HG02870 (cell line): ENCODE data around the gene HOXC9.

ENCODE experiments used
- ATAC-seq: cut with Tn5 transposase; IDR thresholded peaks from one replicate; pipeline ENCODE4 v1.9.1; 2021; ENCODE audit warnings: mild to moderate bottlenecking, moderate library complexity; ENCODE audit not compliant: unreplicated experiment

The HOXC9 gene

DNA sequence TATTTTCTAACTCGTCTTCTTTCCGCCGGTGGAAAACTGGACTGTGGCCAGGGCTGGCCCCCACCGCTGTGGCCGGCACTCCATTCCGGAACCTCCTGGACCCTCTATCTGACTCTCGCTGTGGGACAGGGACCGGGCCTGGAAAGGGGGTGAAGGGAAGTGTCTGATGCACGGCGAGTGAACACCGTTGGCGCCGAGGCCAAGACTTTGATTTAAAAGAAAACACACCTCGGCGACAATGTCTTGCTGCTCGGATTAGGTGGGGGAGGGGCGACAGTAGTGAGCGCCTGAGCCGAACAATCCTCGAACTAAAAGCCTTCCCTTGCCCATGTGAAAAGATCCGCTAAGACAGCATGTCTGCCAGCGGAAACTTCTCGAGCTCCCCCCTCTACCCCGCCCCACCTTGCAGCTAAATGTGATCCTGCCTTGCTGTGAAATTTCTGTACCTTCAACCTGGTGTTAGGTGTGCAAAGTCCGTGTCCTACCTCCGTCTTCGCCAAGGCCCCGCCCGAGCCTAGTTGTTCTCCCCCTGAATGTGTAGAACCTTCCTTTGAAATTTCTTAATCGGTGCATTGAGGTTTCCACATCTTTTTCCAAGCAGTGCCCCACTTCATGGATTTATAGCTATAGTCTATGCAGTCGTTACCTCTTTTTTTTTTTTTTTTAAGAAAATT is 24.3 kb upstream of the HOXC9 start:
- no peak for ATAC-seq

DNA sequence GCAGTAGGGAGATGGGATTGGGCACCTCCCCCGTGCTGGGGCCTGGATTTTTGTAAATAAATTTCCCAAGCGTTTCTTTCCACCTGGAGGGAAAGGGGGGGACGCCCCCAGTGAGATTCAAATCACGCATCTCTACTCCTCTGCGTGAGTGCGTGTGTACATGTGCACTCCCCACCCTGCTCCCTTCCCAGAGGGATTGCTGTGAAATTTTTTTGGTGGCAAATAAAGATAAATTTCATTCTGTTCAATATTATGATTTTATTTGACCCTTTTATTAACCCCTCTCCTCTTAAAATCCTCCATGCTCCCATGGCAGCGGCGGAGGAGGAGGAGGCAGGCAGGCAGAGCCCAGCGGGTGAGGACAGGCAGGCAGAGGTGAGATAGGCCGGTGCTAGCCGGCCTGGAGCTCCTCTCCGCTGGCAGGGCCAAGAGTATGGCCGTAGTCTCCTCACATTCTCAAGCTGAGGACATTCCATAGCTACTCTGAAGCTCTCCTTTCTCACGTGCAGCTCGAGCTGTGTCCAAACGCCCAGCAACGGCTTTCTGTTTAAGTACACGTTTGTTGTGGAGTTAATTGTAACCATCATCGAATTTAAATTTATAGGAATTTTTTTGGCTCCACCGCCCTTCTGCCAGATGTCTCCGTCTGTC is 23.7 kb upstream of the HOXC9 start:
- no peak for ATAC-seq

DNA sequence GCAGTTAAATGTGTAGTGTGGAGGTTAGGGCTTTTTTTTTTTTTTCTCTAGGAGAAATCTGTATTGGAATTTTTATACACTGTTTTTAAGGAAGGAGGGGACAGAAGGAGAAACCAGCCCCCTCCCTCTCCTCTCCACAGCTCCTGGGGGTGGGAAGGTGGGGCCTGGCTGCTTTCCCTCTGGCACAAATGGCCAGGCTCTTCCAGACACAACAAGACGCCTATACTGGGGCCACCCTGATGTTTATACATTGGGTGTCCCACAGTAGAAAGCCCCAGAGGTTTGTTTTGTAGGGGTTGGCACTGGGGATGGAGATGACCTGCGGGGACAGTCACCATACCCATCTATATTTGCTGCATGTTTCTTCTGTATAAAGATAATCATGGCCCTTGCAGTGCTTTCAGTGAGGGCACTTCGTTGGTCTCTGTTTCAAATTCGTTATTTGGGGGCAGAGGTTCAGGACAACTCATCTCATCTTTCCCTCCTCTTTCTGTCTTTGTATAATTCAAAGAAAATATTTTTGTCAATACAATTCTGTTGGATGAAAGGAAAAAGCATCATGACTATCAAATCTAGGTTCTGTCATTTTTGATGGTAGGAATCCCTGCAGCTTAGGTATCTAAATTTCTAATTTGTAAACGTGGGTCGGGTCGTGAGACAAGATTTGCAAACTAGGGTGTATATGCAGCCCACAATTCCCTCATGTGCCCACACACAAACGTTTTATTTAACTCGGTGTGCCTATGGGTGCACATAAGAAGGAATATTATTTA is 23.0 kb upstream of the HOXC9 start:
- no peak for ATAC-seq

DNA sequence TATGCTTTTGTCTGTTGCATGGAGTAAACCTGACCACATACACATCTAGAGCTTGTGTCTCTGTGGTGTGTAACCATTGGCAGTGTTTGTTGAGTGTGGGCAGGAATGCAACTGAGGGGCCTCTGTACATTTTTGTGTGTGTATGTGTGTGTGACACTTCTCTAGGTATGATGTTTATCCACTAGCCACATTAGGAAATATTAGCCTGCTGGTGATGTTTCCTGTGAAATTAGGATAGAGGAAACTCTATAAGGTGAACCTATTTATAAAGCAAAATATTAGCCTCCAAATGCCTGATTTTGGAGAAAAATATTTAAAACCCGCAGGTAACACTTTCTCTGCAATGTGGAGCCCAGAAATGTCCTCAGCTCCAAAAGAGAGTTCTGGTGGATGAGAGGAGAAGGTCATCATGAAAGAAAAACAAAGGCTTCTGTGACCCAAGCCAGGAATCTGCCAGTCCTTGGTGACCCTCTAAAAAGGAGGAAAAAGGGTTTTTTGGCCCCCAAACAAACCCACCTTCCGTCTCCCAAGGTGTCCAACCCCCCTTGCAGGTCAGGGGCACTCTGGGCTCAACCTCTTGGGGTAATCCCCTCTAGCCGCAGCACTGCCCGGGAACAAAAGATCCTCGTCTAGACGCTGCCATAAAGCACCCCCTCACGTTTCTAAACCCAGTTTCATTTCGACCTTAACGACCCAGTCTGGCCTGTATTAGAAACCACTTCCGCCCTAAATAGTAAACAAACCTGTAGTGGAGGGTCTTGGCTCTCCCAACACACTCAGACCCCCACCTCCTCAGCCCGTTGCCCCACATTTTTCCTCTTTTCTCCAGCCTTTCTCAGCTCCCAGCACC is 22.1 kb upstream of the HOXC9 start:
- no peak for ATAC-seq

DNA sequence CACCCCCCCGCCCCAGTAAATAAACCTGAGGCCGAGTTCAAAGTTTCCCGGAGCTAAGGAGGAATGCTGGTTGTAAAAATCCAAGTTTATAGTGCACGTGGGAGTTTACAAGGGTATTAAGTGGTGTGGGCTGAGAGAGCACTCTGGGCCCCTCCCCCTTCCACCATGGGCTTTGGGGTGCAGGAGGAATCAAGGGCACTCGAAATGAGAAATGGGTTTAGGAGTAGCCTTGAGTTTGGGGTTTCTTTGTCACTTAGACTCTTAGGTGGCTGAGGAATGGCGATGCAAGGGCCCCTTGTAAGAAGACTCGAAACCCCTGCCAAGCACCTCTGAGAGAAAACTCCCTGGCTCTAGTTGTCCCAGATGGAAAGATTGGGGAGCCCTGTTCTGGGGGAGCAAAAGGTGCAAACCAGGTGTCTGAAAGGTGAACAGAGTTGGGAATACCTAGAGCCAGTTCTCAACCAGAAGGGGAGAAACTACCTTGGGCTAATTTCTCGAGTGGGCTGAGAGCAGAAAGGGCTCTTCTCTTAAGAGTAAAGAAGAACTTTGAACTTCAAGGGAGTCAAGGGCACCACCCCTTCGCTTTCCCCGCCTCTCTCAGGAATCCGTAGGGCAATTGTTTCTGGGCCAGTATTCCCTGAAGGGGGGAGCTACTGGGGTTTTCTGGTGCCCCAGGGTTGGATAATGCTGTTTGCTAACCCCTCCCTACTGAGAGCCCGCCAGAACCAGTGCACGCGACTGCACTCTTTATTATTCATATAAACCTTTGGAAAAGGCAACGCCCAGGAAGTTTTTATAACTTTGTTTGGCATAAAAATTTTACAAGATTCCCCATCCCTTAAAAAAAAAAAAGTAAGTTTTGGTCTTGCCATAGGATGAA is 21.2 kb upstream of the HOXC9 start:
- no peak for ATAC-seq

DNA sequence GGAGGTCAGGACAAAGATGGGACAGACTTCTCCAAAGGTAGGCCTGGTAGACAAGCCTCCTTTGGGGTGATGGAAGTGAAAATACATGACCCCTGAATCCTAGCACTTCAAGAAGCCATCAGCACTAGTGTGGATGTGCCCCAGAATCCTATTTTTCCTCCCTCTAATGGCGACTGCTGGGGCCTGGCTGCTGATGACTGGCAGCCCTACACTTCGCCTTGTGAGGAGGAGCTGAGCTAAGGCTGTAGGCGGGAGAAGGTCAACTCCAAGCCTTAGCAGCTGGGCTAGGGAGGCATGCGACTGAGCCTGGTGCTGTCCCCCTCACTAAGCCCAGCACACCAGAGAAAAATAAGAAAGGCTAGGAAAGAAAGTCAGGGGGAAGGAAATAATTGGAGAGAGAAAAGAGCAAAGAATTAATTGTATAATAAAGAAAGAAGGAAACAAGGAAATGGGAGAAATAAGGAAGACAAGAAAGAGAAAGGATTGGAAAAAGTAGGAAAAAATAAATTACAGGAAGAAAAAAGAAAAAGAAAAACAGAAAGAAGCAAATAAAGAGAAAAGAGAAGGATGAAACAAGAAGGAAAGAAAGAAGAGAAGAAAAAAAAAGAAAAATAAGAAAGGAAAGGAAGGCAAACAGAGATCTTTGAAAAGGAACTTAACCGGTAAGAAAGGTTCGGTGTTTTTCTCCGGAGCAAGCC is 19.7 kb upstream of the HOXC9 start:
- ATAC-seq = no peak

DNA sequence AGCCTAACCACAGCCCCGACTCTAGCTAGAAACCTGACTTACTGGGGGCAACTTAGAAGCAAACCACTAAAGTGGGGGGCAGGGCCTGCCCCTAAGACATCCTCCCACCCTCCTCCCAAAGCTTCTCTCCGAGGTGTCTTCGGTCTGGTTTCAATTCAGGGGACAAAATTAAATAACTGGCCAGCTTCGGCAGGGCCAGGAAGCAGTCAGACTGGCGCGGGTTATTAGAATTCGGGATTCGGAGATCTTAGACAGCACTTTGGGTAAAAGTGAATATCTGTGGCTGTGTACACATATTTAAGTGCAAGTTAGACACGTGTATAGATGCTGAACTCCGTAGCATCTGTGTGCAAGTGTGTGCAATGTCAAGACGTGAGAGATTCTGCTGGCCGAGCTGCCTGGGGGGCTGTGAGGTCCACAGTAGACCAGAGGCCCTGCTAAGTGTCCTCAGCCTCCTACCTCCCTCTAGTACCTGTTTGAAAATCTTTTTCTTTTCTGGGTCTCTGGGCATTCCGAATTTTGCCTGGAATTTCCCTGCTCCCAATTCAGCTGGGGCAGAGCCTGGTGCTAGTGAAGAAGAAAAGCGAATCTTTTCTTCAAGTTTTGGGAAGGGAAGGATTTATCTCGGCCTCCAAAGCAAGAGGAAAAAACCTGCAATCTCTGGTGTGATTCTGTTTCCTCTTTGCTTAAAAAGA is 19.0 kb upstream of the HOXC9 start:
- ATAC-seq = no peak

DNA sequence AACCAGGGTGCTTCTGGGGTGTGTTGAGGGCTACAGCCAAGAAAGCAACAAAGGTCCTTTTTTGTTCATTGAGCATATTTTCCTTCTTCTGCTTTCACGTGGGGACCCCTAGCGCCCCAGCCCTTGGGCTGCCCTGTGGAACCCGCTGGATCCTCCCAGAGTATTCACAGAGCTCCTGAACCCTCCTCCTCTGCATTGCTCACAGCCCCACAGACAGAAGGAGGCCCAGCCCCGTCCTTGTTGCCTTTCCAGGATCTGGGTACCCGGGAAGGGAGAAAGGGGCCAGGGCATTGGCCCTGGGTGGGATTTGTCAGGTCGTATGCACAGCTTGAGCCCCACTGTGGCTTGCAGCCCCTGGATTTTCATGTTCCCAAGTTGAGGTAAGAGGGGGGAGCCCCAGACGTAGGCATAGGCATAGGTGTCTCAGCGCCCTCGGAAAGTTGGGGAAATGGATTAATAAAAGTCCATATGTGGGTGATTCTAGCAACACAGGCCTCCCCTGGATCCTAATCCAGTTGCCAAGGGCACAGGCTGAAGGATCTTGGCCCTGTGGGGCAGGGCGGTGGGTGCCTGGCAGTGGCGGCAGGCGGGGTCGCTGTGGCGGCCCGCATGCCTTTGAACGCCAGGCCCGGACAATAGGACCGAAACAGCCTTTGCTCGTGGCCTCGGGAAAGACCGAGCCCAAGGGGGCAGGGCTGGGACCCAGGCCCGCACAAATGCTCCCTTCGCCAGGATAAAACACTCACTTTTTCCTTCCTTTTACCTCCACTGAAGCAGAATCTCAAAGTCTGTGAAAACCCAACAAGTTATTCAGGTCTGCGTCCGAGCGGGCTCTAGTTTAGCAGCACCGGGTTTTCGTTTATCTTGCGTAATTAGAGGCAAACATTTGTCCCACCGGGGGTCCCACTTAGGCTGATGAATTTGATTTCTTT is 18.1 kb upstream of the HOXC9 start:
- no peak for ATAC-seq

DNA sequence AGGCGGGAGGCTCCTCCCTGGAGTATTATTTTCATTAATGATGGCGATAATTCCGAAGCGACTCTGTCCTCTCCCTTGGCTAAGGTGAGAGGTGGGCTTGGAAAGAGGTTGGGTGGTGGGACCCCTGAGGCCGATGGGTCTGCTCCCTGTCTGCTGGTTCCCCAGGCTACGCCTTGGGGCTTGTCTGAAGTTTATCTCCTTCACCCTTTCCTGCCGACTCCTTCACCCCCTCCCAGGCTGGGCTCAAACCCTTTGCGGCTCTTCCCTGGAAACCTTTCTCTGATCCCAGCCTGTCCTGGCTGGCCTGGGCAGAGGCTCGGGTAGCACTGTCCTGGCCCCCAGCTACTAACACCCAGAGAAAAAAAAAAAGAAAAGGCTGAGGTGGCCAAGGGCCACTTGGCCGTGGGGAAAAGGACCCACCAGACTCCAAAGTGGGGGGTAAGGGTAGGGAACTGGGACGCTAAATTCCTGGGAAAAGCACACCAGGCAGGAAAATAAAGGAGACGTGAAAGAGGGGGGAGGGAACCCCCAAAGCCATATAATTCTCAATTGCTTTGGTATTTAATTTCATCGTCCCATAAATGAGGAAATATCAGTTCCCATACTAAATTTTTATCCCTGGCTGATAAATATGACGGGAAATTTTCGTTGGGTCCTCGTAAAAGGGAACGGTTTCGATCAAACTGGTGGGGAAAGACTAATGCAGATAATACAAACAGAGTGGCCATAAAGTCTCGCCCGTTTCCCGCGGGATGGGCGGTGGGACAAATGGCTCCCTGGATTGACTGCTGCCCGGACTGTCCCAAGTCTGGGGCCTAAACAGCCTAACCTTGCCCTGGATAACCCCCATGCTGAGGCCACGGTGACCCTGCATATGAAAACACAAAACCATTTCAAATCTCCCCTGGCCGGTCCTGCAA is 17.1 kb upstream of the HOXC9 start:
- ATAC-seq = no peak

DNA sequence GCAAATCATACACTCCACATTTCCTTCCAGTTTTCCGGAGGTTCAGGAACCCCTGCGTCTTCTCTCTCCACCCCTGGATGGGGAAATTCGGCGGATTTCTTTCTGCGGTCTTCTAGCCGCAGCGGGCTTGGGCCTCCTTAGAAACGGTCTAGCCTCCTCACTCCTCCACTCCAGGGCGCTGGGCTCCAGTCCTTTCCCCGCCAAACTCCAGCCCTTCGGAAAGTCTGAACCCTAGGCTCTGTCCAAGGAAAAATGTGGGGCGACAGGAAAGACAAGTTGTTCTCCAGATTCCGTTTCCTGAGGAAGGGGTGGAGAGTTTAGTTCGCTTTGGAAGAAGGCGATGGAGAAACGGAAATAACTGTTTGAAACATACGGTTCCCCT is 16.4 kb upstream of the HOXC9 start:
- ATAC-seq = no peak

DNA sequence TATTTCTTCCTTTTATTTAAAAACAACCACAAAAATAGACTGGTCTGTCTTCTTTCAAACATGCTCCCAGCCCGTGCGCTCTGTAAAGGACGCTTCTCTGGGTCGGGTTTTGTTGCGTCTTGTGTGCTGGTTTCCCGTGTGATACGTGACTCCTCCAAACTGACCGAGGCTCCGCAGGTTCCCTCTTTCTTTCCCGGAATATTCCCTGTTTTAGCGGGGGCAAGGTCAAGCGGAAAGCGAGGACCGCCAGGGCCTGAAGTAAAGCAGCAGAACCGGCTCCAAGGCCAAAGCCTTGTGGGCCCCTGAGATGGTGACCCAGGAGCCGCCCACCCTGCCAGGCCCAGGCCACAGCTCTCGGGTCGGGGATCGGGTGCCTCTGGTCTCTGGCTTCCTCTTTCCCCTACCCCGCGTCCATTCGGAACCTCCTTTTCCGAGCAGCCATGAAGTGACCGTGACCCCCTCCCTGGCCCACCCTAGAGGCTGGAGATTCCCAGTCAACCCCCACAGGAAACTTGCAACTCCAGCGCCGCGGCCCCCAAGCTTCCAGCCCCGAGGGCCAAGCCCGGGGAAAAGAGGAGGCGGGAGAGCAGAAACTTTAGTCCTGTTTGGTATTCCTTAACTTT is 15.9 kb upstream of the HOXC9 start:
- ATAC-seq = no peak

DNA sequence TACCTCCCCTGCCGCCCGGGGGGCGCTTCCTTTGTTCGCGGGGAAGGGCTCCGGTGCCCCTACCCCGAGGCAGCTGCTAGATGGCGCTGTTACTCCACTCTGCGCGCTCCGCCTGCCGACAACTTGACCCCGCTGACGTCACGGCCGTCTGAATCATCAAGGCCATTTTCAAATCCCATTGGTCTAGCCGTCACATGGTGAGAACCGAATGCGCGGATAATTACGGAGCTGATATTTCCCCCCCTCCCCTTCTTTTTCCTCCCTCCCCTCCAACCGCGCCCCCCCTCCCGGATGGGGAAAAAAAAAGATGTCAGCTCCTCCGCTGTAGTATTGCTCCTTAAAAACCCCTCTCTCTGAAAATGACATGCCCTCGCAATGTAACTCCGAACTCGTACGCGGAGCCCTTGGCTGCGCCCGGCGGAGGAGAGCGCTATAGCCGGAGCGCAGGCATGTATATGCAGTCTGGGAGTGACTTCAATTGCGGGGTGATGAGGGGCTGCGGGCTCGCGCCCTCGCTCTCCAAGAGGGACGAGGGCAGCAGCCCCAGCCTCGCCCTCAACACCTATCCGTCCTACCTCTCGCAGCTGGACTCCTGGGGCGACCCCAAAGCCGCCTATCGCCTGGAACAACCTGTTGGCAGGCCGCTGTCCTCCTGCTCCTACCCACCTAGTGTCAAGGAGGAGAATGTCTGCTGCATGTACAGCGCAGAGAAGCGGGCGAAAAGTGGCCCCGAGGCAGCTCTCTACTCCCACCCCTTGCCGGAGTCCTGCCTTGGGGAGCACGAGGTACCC is 14.9 kb upstream of the HOXC9 start, which contains the start of gene HOXC10:
HOXC10 (plus strand) TSS at position 246 of the 791 bp plus-strand sequence; CDS start at position 360, 114 bp downstream.
- no peak for ATAC-seq

DNA sequence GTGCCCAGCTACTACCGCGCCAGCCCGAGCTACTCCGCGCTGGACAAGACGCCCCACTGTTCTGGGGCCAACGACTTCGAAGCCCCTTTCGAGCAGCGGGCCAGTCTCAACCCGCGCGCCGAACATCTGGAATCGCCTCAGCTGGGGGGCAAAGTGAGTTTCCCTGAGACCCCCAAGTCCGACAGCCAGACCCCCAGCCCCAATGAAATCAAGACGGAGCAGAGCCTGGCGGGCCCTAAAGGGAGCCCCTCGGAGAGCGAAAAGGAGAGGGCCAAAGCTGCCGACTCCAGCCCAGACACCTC is 14.3 kb upstream of the HOXC9 start:
- ATAC-seq = no peak

DNA sequence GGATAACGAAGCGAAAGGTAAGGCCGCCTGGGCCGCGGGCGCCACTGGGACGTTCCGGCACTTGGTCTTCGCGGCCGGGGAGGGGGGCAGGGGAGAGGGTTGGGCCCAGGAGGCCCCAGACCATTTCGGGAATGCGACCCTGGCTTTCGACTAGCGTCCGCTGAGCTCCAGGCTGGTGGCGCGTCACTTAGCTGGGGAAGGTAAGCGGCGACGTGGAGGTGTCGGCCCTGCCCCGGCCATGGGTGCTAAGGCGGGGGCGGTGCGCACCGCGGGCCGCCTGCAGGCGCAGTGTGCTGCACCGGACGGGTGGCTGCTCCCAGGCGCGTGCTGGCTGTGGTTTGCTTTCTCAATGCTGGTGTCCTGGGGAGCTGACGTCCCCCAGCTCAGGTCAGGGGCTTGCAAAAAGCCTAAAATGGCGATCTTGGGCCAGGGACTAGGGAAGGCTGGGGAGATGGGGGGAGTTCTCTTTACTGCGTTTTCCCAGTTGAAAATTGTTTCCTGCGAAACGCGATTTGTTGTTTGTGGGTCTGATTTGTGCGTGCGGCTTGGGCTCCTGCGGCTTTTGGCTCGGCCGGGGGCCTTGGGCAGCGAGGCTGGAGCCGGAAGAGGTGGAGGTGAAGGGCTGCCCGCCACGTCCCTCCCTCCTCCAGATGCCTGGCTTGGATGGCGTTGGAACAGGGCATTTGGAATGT is 13.8 kb upstream of the HOXC9 start:
- no peak for ATAC-seq
